Measurements from ENCODE around the gene MANSC4.
"Not testable (repeated sequence)": the region's sequence is repeated elsewhere in the genome, so short reads cannot be mapped to it uniquely, and the experiment has no call there.

The MANSC4 gene

DNA sequence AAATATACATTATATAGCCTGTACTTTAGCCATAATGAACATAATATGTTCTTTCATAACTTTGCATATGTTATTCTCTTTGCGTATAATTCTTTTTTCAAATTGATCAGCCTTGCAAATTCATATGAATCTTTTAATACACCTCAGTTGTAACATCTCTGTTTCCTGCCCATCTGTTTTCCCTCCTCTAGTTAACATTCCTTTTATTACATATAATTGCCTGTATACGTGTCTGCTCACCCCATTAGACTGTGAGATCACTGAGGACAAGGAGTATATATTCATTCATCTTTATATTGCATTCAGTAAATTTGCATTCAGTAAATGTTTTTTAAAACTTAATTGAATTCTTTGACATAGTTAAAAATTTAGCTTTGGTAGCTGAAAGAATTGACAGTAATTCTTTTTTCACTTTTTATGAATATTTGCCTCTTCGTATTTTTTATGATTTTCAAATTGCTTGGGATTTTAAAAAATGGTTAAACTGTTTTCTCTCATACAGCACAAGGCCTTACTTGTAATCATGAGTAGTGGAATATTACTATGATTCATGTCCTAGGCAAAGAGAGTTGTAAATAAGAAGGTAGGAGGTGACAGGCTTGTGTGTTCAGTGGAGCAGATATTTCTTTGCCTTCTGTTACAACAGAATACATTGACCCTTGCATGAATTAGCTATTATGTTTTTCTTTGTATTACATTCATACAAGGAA, 32.8 kb downstream of the MANSC4 start:
- DNase-seq, result no peak

GRCh38 chr12:27745734-27746133, 34.3 kb downstream of the MANSC4 start:
- not testable (repeated sequence) for DNase-seq

DNA sequence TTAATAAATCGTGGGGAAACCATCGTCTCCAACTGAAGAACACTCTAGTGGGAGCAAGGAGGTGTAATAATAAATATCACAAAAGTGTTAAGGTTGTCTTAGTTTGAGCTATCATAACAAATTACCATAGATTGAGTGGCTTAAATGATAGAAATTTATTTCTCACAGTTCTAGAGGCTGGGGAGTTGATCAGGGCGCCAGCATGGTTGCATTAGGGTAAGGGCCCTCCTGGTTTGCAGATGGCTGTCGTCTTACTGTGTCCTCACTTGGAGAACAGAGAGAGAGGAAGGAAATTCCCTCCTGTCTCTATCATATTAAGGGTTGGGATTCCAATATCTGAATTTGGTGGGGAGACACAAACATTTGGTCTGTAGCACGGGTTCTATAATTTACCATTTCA, 36.4 kb downstream of the MANSC4 start:
- no peak for DNase-seq

DNA sequence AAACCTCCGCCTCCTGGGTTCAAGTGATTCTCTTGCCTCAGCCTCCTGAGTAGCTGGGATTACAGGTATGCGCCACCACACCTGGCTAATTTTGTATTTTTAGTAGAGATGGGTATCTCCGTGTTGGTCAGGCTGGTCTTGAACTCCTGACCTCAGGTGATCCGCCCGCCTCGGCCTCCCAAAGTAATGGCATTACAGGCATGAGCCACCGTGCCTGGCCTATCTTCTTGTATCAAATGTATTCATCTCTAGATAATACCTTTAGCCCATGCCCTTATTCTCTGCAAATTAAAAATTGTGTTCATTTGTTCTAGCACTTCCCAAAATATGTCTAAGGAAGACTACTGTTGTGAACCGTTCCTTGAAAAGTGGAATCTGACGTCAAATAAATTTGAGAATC, 45.7 kb downstream of the MANSC4 start:
- DNase-seq, result not testable (repeated sequence)

GRCh38 chr12:27733791-27734190, 46.2 kb downstream of the MANSC4 start:
- DNase-seq, result no peak

DNA sequence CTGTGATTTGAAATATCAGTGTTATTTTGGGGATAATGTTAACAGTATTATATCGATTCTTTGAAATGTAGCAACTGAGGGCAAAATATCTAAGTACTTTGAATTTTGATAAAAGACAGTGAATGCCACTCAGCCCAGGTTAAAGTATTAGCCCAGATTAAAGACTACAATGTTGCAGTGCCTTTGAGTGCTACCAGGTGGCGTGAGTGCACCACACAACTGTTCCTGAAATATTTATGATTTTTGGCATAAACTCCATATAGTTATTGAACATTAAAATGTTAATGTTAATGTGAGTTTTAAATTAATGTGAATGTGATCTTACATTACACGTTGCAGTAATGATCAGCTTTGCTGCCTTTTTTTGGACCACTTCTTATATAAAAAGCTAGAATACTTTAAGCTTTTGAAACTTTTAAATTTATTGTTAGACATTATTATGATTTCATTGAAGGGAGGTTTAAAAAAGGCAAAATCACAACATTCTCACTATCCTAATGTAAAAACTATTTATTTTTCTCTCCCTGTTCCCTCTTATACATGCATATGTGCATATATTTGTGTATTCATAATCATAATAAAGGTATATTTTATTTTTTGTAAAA, 46.9 kb downstream of the MANSC4 start:
- peak; percentile 38 for DNase-seq

DNA sequence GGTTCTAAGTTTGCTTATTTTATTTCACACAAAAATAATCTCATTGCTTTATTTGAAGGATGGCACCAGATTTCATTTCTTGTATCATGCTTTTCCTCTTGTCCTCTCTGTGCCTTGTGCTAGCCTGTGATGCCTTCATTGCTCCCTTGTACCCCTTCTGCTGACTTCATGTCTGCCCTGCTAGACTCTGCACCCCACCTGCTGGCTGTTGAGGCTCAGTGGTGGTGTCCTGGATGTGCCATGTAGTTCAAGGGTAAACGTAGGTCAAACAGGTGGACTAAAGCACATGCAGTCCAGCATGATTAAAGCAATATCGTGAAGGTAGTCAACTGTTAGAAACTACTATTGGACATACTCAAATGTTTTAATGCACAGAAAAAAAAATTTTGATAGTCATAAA, 47.8 kb downstream of the MANSC4 start:
- peak; percentile 22 for DNase-seq

- DNase-seq, result no peak
Measured at GRCh38 chr12:27730097-27730588, 49.9 kb downstream of the MANSC4 start.

- no peak for DNase-seq
Measured at GRCh38 chr12:27723212-27723611, 56.8 kb downstream of the MANSC4 start.
